Ascending aorta (tissue), 2 donors: Measurements from ENCODE around the gene TSHR. TPM values are rescaled to one million over a fixed set of nuclear protein-coding genes. Genes with fewer than 3 reads are reported as not detected.

Experiments used
- DNase-seq, 2 donors: peaks; one replicate each; pipeline ENCODE4 v3.0.0-alpha.2; 2019; ENCODE audit warnings: low spot score in 2 of 2
- H3K27ac ChIP-seq, 2 donors: fragments of 200-600 bp; sonication (generic); one replicate each; pipeline ENCODE4 v1.5.1; 2016 to 2017; ENCODE audit warnings: mild to moderate bottlenecking in 1 of 2
- H3K27me3 ChIP-seq: fragments of 200-600 bp; sonication (generic); one replicate; pipeline ENCODE4 v1.5.1; 2017
- H3K36me3 ChIP-seq, 2 donors: fragments of 200-600 bp; sonication (generic); one replicate each; pipeline ENCODE4 v1.5.1; 2016
- H3K4me1 ChIP-seq, 2 donors: fragments of 200-600 bp; sonication (generic); one replicate each; pipeline ENCODE4 v1.5.1; 2016 to 2017; ENCODE audit warnings: mild to moderate bottlenecking in 1 of 2
- H3K4me3 ChIP-seq, 2 donors: fragments of 200-600 bp; sonication (generic); one replicate each; pipeline ENCODE4 v1.5.1; 2016 to 2017; ENCODE audit warnings: mild to moderate bottlenecking in 1 of 2
- H3K9me3 ChIP-seq, 2 donors: fragments of 200-600 bp; sonication (generic); one replicate each; pipeline ENCODE4 v1.5.1; 2016
- intact Hi-C: fragments of 100-400 bp; cut with DNase I; formaldehyde crosslinking; loops from one replicate; pipeline ENCODE4 v1.15.1; 2023
- total RNA-seq: library from RNA; depleted of rRNA; stranded (reverse); fragments of >200 nt; gene quantifications from one replicate; pipeline ENCODE4 v1.1.0, GENCODE V29; 2016
- TF ChIP-seq, protein P1 (sequence below), 3 experiments: fragments of 200-600 bp in 2 of 3; fragments of 450-650 bp in 1 of 3; sonication (generic) in 2 of 3; IDR thresholded peaks; one replicate each; pipeline ENCODE4 v1.5.1; 2016 to 2019; ENCODE audit warnings: antibody characterized with exemption in 3 of 3, mild to moderate bottlenecking in 1 of 3, moderate library complexity in 1 of 3

Gene TSHR
- total RNA-seq, 1 donor from 2014 or later = not detected

DNA sequence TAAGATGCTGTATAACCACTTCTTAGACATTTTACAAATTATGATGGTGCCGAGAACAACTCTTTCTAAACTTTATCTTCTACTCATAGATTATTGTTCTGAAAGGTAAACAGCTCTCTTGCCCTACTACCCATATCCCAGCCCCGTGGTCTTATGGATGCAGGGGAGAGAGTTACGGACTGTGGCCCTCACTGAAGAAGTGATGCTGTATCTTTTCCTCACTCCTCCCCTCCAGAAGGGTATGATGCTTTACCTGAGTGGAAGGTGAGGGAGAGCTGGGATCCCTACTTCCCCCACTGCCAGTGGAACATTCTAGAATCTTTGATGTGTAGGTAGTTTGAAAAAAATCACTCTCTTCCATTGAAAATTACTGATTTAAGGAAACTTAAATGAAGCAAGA is 3.5 kb downstream of the TSHR start:
- DNase-seq = no peak
- H3K4me1 ChIP-seq = peaks cover 0 to 6% of the 10 kb centered on the region in 2 donors
- no peak overlapping the region for H3K27ac ChIP-seq
- H3K36me3 ChIP-seq = no peaks in the 10 kb centered on the region
- intact Hi-C loops = no loop called here
- no peaks in the 10 kb centered on the region for H3K27me3 ChIP-seq
- TF ChIP-seq, protein P1, sequence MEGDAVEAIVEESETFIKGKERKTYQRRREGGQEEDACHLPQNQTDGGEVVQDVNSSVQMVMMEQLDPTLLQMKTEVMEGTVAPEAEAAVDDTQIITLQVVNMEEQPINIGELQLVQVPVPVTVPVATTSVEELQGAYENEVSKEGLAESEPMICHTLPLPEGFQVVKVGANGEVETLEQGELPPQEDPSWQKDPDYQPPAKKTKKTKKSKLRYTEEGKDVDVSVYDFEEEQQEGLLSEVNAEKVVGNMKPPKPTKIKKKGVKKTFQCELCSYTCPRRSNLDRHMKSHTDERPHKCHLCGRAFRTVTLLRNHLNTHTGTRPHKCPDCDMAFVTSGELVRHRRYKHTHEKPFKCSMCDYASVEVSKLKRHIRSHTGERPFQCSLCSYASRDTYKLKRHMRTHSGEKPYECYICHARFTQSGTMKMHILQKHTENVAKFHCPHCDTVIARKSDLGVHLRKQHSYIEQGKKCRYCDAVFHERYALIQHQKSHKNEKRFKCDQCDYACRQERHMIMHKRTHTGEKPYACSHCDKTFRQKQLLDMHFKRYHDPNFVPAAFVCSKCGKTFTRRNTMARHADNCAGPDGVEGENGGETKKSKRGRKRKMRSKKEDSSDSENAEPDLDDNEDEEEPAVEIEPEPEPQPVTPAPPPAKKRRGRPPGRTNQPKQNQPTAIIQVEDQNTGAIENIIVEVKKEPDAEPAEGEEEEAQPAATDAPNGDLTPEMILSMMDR (IDR thresholded peaks at IDR 0.05) = no peak
- no peak overlapping the region for H3K4me3 ChIP-seq
- no peaks in the 10 kb centered on the region for H3K9me3 ChIP-seq

DNA sequence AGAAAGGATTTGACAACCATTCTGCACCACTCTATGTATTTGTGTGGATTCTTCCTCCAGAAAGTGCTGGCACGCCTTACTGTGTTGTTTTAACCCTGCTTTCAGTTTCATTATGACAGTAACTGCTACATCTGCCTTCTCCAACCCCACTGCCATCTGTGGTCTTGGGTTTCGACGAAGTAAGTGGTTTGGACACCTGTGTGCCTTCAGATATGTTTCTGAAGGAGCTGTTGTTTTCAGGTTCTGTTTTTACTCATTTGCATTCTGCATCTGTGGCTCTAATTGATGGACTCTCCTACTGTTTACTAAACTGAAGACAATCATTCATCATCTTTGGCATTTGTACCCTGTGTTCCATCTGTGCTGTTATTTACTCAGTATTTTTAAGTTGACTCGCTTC is 4.1 kb downstream of the TSHR start:
- TF ChIP-seq, protein P1 (IDR thresholded peaks at IDR 0.05) = no peak
- Histone ChIP-seq H3K27me3 (no peaks in the 10 kb centered on the region), H3K27ac (no peak overlapping the region), H3K4me3 (no peak overlapping the region), H3K9me3 (no peaks in the 10 kb centered on the region), H3K4me1 (peaks cover 0 to 6% of the 10 kb centered on the region in 2 donors), H3K36me3 (no peaks in the 10 kb centered on the region)
- intact Hi-C loops = no loop called here
- no peak for DNase-seq

DNA sequence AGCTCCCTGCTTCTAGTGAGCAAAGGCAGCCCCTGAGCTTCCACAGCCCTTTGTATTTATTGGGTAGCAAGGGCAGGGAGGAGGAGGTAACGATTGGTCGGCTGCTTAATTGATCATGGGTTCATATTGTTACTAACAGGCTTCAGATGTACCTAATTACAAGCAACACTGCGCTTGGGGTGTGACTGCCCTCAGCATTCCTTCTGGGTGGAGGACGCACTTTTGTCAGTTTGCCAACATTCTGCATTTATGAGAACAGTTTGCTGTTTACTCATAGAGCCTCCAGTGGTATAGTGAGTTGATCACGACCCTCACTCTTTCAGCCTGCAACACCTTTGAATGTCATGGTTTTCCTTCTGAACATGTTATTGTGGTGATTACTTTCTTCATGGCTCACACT is 9.6 kb downstream of the TSHR start:
- Histone ChIP-seq H3K27ac (no peak overlapping the region), H3K27me3 (no peaks in the 10 kb centered on the region), H3K4me1 (no peaks in the 10 kb centered on the region), H3K4me3 (no peak overlapping the region), H3K9me3 (no peaks in the 10 kb centered on the region), H3K36me3 (no peaks in the 10 kb centered on the region)
- no peak for DNase-seq
- intact Hi-C loops = no loop called here
- TF ChIP-seq, protein P1 (IDR thresholded peaks at IDR 0.05) = no peak

DNA sequence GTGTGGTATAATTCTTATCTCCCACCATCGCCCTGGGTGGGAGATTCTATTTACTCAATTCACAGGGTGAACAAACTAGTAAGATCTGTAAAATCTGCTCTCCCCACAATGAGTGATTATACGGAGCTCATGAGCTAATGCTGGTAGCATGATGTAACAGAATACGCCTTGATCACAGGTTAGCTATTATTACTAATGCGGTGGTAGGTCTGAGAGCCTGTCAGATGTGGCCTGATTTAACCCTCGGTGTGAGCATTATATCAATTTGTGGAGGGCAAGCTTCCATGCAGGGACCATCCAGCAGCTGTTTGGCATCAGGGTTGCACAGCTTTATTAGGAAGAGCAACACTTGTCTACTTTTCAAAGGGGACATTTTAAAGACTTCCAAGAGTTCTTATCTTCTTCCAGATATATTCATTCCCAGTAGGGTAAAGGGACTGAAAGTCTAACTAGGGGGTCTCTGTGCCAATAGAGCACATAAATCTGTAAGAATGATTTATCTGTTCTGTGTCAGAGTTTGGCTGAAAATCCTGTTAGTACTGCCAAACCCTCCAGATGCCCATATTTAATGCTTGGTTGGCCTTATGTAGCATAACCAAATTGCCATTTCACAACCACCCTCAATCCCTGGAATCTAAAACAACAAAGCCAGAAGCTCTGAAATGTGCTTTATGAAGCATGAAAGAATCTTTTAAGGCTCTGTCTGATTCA is 18.7 kb downstream of the TSHR start:
- Histone ChIP-seq H3K4me1 (peaks cover 0 to 5% of the 10 kb centered on the region in 2 donors), H3K27ac (no peak overlapping the region), H3K27me3 (no peaks in the 10 kb centered on the region), H3K9me3 (no peaks in the 10 kb centered on the region), H3K36me3 (no peaks in the 10 kb centered on the region), H3K4me3 (no peak overlapping the region)
- DNase-seq = no peak
- intact Hi-C loops = no loop called here
- TF ChIP-seq, protein P1 (IDR thresholded peaks at IDR 0.05) = no peak

DNA sequence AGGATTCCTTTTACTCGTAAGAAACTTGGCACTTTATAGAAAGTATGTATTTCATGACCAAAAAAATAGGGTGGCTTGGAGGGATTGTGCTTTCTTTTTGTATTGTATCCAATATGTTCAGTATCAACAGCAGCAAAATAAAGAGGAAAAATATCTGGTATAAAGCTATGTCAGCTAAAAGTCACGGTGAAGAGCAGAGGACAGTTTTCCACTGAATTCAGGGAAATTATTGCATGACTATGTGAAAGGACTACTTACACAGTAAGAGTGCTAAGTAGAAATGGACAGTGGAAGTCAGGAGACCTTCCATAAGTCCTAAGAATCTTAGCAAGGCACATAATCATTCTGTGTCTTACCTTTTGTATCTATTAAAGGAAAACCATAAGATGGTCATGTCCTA is 19.3 kb downstream of the TSHR start:
- no peaks in the 10 kb centered on the region for H3K36me3 ChIP-seq
- H3K27ac ChIP-seq = no peak overlapping the region
- intact Hi-C loops = no loop called here
- TF ChIP-seq, protein P1 (IDR thresholded peaks at IDR 0.05) = no peak
- H3K27me3 ChIP-seq = no peaks in the 10 kb centered on the region
- no peak overlapping the region for H3K4me3 ChIP-seq
- DNase-seq = no peak
- H3K4me1 ChIP-seq = peaks cover 0 to 5% of the 10 kb centered on the region in 2 donors
- H3K9me3 ChIP-seq = no peaks in the 10 kb centered on the region
